Left ventricle myocardium inferior (tissue), 1 donor: Measurements from ENCODE around the gene GRIA1. TPM values are rescaled to one million over a fixed set of nuclear protein-coding genes. Genes with fewer than 3 reads are reported as not detected.

Experiments used
- DNase-seq: peaks from one replicate; pipeline ENCODE4 v3.0.0-alpha.2; 2020
- H3K27ac ChIP-seq: fragments of 200-600 bp; replicated peaks from 2 replicates; pipeline ENCODE4 v1.8.0; 2021
- H3K27me3 ChIP-seq: fragments of 200-600 bp; 2 replicates; pipeline ENCODE4 v1.8.0; 2021; ENCODE audit warnings: low read depth
- H3K36me3 ChIP-seq: fragments of 200-600 bp; 2 replicates; pipeline ENCODE4 v1.8.0; 2021
- H3K4me1 ChIP-seq: fragments of 200-600 bp; 2 replicates; pipeline ENCODE4 v1.8.0; 2021
- H3K4me3 ChIP-seq: fragments of 200-600 bp; 2 replicates; pipeline ENCODE4 v1.8.0; 2021; ENCODE audit warnings: mild to moderate bottlenecking, moderate library complexity
- H3K9me3 ChIP-seq: fragments of 200-600 bp; replicated peaks from 2 replicates; pipeline ENCODE4 v1.8.0; 2021
- CTCF ChIP-seq: fragments of 200-600 bp; IDR thresholded peaks from 2 replicates; pipeline ENCODE4 v1.8.0; 2021; ENCODE audit warnings: antibody characterized with exemption, mild to moderate bottlenecking, borderline replicate concordance
- intact Hi-C: fragments of 100-400 bp; cut with micrococcal nuclease; formaldehyde crosslinking; loops from one replicate; pipeline ENCODE4 v1.11.0; 2022
- total RNA-seq: library from RNA; stranded (reverse); fragmentation: NEBNext Ultra II Directional; extraction: Animal tissue kit (Norgen Biotek cat#: 25700); gene quantifications from one replicate; pipeline ENCODE4 v1.2.1, GENCODE V29; 2021
- donor health status: DM: no; HTN: yes; CAD: no; lungs with severe emphysema.

GRIA1 gene
- total RNA-seq, 1 donor from 2014 or later: 0.14 TPM

DNA sequence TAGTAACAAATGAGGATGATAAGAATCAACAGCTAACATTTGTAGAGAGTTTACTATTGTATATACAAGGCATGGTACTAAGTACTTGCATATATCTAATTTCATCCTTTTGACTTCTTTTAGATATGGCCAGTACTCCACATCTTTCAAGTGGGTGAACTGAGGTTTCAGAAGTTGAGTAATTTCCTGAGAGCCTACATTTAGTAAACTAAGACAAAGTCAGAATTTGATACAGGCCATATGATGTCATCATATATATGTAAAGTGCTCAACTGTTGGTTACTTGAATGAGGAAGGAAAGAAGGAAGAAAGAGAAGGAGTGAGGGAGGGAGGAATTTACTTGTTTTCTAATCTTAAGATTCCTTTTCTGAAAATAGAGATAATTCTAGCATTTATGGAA lies 52.8 kb downstream of the GRIA1 start:
- H3K27me3 ChIP-seq: no peaks in the 10 kb centered on the region
- no peak for TF ChIP-seq CTCF
- no peak for DNase-seq
- H3K27ac ChIP-seq: no peak overlapping the region
- no peaks in the 10 kb centered on the region for H3K36me3 ChIP-seq
- no peaks in the 10 kb centered on the region for H3K9me3 ChIP-seq
- H3K4me1 ChIP-seq: no peaks in the 10 kb centered on the region
- H3K4me3 ChIP-seq: no peak overlapping the region
- intact Hi-C loops: no loop called here

DNA sequence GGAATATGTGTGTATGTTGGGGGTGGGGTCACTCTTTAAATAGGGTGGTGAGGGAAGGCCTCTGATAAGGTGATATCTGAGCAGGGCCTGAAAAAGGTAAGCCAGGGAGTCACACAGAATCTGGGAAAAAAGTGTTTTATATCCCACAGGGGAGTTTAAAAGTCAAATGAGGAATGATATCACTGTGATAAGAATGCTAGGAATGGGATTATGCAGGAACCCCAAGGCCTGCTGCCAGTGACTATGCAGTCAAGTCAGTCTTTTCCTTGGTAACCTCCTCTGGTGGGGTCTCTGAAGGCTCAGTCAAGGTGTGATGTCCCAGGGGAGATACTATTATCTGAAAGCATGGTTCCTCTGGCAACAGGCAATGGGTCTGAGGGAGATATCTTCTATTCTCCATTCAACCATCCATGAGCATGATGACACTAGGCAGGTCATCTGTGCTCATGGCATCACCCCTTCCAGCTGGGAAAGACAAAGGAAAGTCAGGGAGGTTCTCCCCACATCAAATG lies 53.5 kb downstream of the GRIA1 start:
- TF ChIP-seq CTCF: no peak
- no peaks in the 10 kb centered on the region for H3K4me1 ChIP-seq
- intact Hi-C loops: no loop called here
- no peak for DNase-seq
- no peak overlapping the region for H3K4me3 ChIP-seq
- no peaks in the 10 kb centered on the region for H3K9me3 ChIP-seq
- H3K27ac ChIP-seq: no peak overlapping the region
- H3K36me3 ChIP-seq: no peaks in the 10 kb centered on the region
- H3K27me3 ChIP-seq: no peaks in the 10 kb centered on the region

DNA sequence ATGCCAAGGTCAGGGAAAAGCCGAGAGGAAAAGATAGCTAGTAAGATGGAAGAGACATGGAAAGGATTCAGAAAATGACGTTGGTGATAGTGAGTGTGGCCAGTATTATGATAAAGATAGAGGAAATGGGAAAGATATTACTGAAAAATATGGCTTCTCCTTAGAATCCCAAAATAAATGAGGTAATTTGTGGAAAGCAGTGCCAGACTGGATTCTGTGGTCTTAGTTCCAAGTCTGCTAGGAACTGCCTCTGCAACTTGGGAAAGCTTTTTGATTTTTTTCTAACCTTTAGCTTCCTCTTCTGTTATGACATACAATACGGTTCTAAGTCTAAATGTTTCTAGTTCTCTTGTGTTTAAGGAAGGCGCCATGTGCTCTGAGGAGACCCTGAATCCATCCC lies 54.2 kb downstream of the GRIA1 start:
- DNase-seq: no peak
- no peak for TF ChIP-seq CTCF
- no peaks in the 10 kb centered on the region for H3K4me1 ChIP-seq

GRCh38 chr5:153546566-153546965 lies 56.1 kb downstream of the GRIA1 start:
- no peak for TF ChIP-seq CTCF
- Histone ChIP-seq H3K36me3 (no peaks in the 10 kb centered on the region), H3K9me3 (no peaks in the 10 kb centered on the region), H3K27ac (no peak overlapping the region), H3K4me3 (no peak overlapping the region), H3K27me3 (no peaks in the 10 kb centered on the region), H3K4me1 (peaks cover 1% of the 10 kb centered on the region)
- no peak for DNase-seq
- intact Hi-C loops: no loop called here

More for the DNA sequence above, 54.2 kb downstream of the GRIA1 start:
- intact Hi-C loops: no loop called here
- Histone ChIP-seq H3K27me3 (no peaks in the 10 kb centered on the region), H3K36me3 (no peaks in the 10 kb centered on the region), H3K27ac (no peak overlapping the region), H3K9me3 (no peaks in the 10 kb centered on the region), H3K4me3 (no peak overlapping the region)

DNA sequence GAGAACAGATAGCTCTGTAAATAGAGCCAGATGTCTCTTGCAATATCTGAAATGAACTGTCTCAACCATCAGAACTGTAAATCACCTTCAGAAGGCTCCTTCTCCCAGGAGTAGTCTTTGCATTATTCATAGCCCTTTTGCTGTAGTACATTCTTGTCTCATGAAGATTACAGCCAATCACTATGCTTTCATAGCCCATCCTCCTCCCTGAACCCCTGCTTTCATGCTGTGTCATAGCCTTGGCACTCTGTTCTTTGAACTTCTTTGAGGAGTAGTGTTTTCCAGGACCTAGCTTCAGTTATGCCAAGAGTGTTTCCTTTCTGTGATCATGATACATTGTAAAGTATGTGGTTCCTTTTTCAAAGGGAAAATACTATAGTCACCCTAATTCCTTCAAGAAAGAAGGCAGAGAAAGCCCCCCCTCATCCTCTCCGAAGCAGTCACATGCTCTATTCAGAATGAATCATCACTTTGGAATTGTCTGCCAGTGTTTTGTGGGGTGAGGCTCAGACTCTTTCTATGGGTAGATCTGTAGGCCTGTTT lies 61.1 kb downstream of the GRIA1 start:
- no peak for TF ChIP-seq CTCF
- peaks cover 5% of the 10 kb centered on the region for H3K4me1 ChIP-seq
- no peak overlapping the region for H3K4me3 ChIP-seq
- no peaks in the 10 kb centered on the region for H3K36me3 ChIP-seq
- intact Hi-C loops: no loop called here
- H3K9me3 ChIP-seq: no peaks in the 10 kb centered on the region
- no peaks in the 10 kb centered on the region for H3K27me3 ChIP-seq
- DNase-seq: no peak
- no peak overlapping the region for H3K27ac ChIP-seq
